OCI-LY7 (cell line): Measurements from ENCODE around the gene SDHAF3.

Experiments
- CTCF ChIP-seq: fragments of 200-600 bp; sonication (generic); conservative IDR thresholded peaks from 2 replicates; pipeline ENCODE4 v1.5.1; 2014; ENCODE audit warnings: mild to moderate bottlenecking, antibody characterized with exemption, low read length, moderate library complexity, mixed read lengths
- EZH2phosphoT487 ChIP-seq: fragments of 200-600 bp; sonication (generic); IDR thresholded peaks from 2 replicates; pipeline ENCODE4 v1.6.1; 2018; ENCODE audit warnings: low read depth, borderline replicate concordance, mild to moderate bottlenecking, mixed run types, antibody characterized with exemption, low read length, moderate library complexity, mixed read lengths

- TF ChIP-seq CTCF = no peak
- TF ChIP-seq EZH2phosphoT487 = no peak
Measured at GRCh38 chr7:97167176-97167575, 49.7 kb downstream of the SDHAF3 start.
